Amygdala (tissue), 56 donors: ENCODE data around the gene MAP4.
"Not testable (repeated sequence)": the region's sequence is repeated elsewhere in the genome, so short reads cannot be mapped to it uniquely, and the experiment has no call there.

Experiments
- DNase-seq, 56 donors: peaks; one replicate each; lab custom pipeline; 2025; lab: John Stamatoyannopoulos, UW

The MAP4 gene

GRCh38 chr3:48018841-48019240, 2.6 kb upstream of the MAP4 start:
- DNase-seq, result no peak

GRCh38 chr3:48015431-48016180, 610 bp downstream of the MAP4 start:
- DNase-seq, result no peak

GRCh38 chr3:48014358-48014757, 1.9 kb downstream of the MAP4 start:
- no peak for DNase-seq

GRCh38 chr3:48013288-48013980, 2.8 kb downstream of the MAP4 start:
- no peak for DNase-seq

- no peak for DNase-seq
Measured at GRCh38 chr3:48012659-48013058, 3.6 kb downstream of the MAP4 start.

- not testable (repeated sequence) for DNase-seq
Measured at GRCh38 chr3:48008066-48008465, 8.2 kb downstream of the MAP4 start.

- not testable (repeated sequence) for DNase-seq
Measured at GRCh38 chr3:48007361-48007760, 8.9 kb downstream of the MAP4 start.

GRCh38 chr3:48006794-48007193, 9.4 kb downstream of the MAP4 start:
- DNase-seq, result not testable (repeated sequence)

- no peak for DNase-seq
Measured at GRCh38 chr3:48004694-48005093, 11.5 kb downstream of the MAP4 start.

- no peak for DNase-seq
Measured at GRCh38 chr3:48002787-48003186, 13.4 kb downstream of the MAP4 start.

- no peak for DNase-seq
Measured at GRCh38 chr3:48001991-48002390, 14.2 kb downstream of the MAP4 start.

GRCh38 chr3:48000212-48000611, 16.0 kb downstream of the MAP4 start:
- DNase-seq, result no peak

GRCh38 chr3:47996440-47996839, 19.8 kb downstream of the MAP4 start:
- DNase-seq, result no peak

GRCh38 chr3:47994180-47994579, 22.0 kb downstream of the MAP4 start:
- no peak for DNase-seq

- no peak for DNase-seq
Measured at GRCh38 chr3:47991341-47991740, 24.9 kb downstream of the MAP4 start.

GRCh38 chr3:47989981-47990440, 26.2 kb downstream of the MAP4 start:
- peak in 53 of 56 donors; percentile 3 to 85 (median 53) for DNase-seq

- DNase-seq, result no peak
Measured at GRCh38 chr3:47985381-47985780, 30.8 kb downstream of the MAP4 start.

GRCh38 chr3:47984075-47984728, 32.0 kb downstream of the MAP4 start:
- DNase-seq, result peak in 2 of 56 donors; percentile 5 to 10

GRCh38 chr3:47980795-47981194, 35.4 kb downstream of the MAP4 start:
- DNase-seq, result no peak

- DNase-seq, result no peak
Measured at GRCh38 chr3:47979070-47979469, 37.1 kb downstream of the MAP4 start.

- DNase-seq, result no peak
Measured at GRCh38 chr3:47978386-47978785, 37.8 kb downstream of the MAP4 start.
